Ascending aorta (tissue), 2 donors: ENCODE results near the gene LTBP3. TPM values are rescaled to one million over a fixed set of nuclear protein-coding genes. Genes with fewer than 3 reads are reported as not detected.

Experiments
- DNase-seq, 2 donors: peaks; one replicate each; pipeline ENCODE4 v3.0.0-alpha.2; 2019; ENCODE audit warnings: low spot score in 2 of 2
- H3K27ac ChIP-seq, 2 donors: fragments of 200-600 bp; sonication (generic); one replicate each; pipeline ENCODE4 v1.5.1; 2016 to 2017; ENCODE audit warnings: mild to moderate bottlenecking in 1 of 2
- H3K27me3 ChIP-seq: fragments of 200-600 bp; sonication (generic); one replicate; pipeline ENCODE4 v1.5.1; 2017
- H3K36me3 ChIP-seq, 2 donors: fragments of 200-600 bp; sonication (generic); one replicate each; pipeline ENCODE4 v1.5.1; 2016
- H3K4me1 ChIP-seq, 2 donors: fragments of 200-600 bp; sonication (generic); one replicate each; pipeline ENCODE4 v1.5.1; 2016 to 2017; ENCODE audit warnings: mild to moderate bottlenecking in 1 of 2
- H3K4me3 ChIP-seq, 2 donors: fragments of 200-600 bp; sonication (generic); one replicate each; pipeline ENCODE4 v1.5.1; 2016 to 2017; ENCODE audit warnings: mild to moderate bottlenecking in 1 of 2
- H3K9me3 ChIP-seq, 2 donors: fragments of 200-600 bp; sonication (generic); one replicate each; pipeline ENCODE4 v1.5.1; 2016
- intact Hi-C: fragments of 100-400 bp; cut with DNase I; formaldehyde crosslinking; loops from one replicate; pipeline ENCODE4 v1.15.1; 2023
- total RNA-seq: library from RNA; depleted of rRNA; stranded (reverse); fragments of >200 nt; gene quantifications from one replicate; pipeline ENCODE4 v1.1.0, GENCODE V29; 2016
- TF ChIP-seq, protein P1 (sequence below), 3 experiments: fragments of 200-600 bp in 2 of 3; fragments of 450-650 bp in 1 of 3; sonication (generic) in 2 of 3; IDR thresholded peaks; one replicate each; pipeline ENCODE4 v1.5.1; 2016 to 2019; ENCODE audit warnings: antibody characterized with exemption in 3 of 3, mild to moderate bottlenecking in 1 of 3, moderate library complexity in 1 of 3

Gene LTBP3
- total RNA-seq, 1 donor from 2014 or later = 702 TPM

DNA sequence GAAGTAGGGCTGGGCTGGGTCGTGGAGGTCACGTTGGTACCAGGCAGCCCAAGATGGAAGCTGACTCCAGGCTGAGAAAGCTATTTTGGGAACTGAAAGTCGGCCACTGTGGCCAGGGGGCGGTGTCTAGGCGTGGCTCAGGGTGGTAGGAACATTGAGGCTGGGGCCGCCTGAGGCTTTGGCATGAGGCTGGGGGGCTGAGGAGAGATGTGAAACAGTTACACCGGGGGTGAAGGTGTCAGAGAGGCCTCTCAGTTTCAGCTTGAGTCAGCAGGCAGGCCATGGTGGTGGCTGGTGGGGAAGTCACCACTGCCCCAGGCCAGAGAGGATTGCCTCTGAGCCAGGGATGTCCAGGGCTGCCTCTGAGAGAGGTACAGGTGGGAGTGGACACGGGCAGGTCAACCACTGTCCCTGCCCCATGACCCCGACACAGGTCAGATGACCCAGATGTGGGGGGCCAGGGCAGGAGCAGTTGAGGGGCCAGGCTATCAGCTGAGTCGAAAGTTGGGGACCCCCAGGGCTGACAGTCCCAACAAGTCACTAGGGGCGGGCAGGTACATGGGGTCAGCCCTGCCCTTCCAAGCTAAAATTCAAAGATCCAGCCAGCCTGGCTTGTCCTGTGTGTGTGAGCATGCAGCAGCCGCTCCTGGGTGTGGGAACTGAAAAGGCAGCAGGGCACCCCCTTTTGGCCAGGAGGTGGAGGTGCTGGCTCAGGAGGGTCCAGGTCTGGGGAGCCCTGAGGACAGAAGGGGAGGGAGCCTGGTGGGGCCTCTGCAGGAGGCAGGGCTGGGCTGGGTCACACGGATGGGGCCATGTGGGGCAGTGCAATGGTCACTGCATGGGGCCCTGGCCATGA lies 30.3 kb upstream of the LTBP3 start:
- Histone ChIP-seq H3K4me1 (peaks cover 22 to 30% of the 10 kb centered on the region in 2 donors), H3K36me3 (peaks cover 73 to 79% of the 10 kb centered on the region in 2 donors), H3K27me3 (no peaks in the 10 kb centered on the region), H3K9me3 (no peaks in the 10 kb centered on the region), H3K27ac (peak overlapping the region; percentile 73 to 76), H3K4me3 (no peak overlapping the region)
- TF ChIP-seq, protein P1, sequence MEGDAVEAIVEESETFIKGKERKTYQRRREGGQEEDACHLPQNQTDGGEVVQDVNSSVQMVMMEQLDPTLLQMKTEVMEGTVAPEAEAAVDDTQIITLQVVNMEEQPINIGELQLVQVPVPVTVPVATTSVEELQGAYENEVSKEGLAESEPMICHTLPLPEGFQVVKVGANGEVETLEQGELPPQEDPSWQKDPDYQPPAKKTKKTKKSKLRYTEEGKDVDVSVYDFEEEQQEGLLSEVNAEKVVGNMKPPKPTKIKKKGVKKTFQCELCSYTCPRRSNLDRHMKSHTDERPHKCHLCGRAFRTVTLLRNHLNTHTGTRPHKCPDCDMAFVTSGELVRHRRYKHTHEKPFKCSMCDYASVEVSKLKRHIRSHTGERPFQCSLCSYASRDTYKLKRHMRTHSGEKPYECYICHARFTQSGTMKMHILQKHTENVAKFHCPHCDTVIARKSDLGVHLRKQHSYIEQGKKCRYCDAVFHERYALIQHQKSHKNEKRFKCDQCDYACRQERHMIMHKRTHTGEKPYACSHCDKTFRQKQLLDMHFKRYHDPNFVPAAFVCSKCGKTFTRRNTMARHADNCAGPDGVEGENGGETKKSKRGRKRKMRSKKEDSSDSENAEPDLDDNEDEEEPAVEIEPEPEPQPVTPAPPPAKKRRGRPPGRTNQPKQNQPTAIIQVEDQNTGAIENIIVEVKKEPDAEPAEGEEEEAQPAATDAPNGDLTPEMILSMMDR (IDR thresholded peaks at IDR 0.05) = peak; percentile 32 to 49 (median 44)
- DNase-seq = no peak
- intact Hi-C loops = no loop called here

DNA sequence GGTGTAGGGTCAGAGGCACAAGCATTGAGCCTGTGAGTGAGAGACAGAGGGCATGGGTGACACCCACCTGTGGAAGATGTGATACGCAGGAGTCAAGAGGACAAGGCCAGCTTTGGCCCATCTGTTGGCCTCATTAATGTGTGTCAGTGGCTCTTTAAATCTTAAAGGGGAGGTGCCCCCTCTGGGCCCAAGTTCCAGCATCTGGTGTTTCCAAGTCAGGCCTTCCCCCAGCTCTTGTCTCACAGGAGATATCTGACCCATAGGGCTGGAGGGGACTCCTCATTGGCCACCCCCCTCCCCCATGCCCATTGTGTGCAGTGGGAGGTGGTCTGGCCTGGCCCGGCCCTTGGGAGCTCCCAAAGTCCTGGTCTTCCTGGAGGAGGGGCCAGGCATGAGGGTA lies 28.5 kb upstream of the LTBP3 start:
- intact Hi-C loops = no loop called here
- no peaks in the 10 kb centered on the region for H3K27me3 ChIP-seq
- peaks cover 22 to 30% of the 10 kb centered on the region in 2 donors for H3K4me1 ChIP-seq
- H3K9me3 ChIP-seq = no peaks in the 10 kb centered on the region
- TF ChIP-seq, protein P1 (IDR thresholded peaks at IDR 0.05) = no peak
- DNase-seq = no peak
- no peak overlapping the region for H3K4me3 ChIP-seq
- peaks cover 69 to 80% of the 10 kb centered on the region in 2 donors for H3K36me3 ChIP-seq
- H3K27ac ChIP-seq = peak overlapping the region; percentile 73 to 76

GRCh38 chr11:65586247-65586630 lies 28.1 kb upstream of the LTBP3 start:
- TF ChIP-seq, protein P1 (IDR thresholded peaks at IDR 0.05) = no peak
- Histone ChIP-seq H3K4me1 (peaks cover 22 to 30% of the 10 kb centered on the region in 2 donors), H3K4me3 (no peak overlapping the region), H3K9me3 (no peaks in the 10 kb centered on the region), H3K27ac (peak overlapping the region; percentile 73 to 76), H3K27me3 (no peaks in the 10 kb centered on the region), H3K36me3 (peaks cover 69 to 80% of the 10 kb centered on the region in 2 donors)
- DNase-seq = no peak
- intact Hi-C loops = no loop called here

DNA sequence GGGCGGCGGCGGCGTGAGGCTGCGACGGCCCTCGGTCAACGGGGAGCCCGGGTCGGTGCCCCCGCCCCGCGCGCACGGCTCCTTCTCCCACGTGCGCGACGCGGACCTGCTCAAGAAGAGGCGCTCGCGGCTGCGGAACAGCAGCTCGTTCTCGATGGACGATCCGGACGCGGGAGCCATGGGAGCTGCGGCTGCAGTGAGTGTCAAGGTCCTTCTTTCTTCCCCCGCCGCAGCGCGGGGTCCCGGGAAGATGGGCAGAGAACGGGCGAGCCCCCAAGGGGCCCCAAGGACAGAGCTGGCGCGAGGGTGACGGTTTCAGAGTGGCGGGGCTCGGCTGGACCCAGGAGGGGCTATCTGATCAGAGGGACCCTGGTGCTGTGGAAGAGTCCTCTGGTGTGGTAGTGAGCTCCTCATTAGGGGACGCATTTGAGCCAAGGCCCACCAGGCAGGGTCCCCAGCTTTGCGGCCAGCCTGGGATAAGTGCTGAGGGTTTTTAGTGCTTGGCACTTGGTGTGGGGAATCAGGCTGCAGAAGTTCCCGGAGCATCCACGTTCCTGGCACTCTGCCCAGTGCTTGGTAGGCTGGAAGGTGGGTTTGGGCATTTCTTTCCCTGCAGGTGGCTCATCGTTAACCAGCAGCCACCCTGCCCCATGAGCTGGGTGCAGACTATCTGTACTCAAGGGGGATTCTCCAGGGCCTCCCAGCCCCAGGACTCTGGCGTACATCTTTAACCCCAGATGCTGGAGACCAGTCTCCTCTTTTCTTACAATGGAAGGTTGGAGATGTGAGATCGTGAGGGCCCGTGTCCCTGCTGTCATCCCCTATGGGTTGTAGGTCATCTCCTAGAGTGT lies 27.5 kb upstream of the LTBP3 start:
- H3K27ac ChIP-seq = peak overlapping the region; percentile 14 to 76
- TF ChIP-seq, protein P1 (IDR thresholded peaks at IDR 0.05) = no peak
- H3K36me3 ChIP-seq = peaks cover 69 to 80% of the 10 kb centered on the region in 2 donors
- H3K27me3 ChIP-seq = no peaks in the 10 kb centered on the region
- intact Hi-C loops = no loop called here
- peaks cover 22 to 30% of the 10 kb centered on the region in 2 donors for H3K4me1 ChIP-seq
- H3K9me3 ChIP-seq = no peaks in the 10 kb centered on the region
- DNase-seq = no peak
- no peak overlapping the region for H3K4me3 ChIP-seq

DNA sequence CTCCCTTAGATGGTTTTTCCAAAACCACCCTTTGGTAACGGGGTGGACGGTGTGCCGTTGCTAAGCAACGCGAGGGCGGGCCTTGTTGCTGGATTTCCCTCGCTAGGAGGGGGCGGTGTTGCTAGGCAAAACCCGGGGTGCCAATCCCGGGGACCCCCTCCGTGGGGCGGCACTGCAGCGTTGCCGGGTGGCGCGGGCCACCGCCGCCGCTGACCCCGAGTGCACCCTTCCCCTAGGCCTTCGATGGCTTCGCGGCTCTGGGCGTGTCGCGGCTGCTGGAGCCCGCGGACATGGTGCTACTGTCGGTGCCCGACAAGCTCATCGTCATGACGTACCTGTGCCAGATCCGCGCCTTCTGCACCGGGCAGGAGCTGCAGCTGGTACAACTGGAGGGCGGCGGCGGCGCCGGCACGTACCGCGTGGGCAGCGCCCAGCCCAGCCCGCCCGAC lies 26.6 kb upstream of the LTBP3 start:
- Histone ChIP-seq H3K4me1 (peaks cover 22 to 30% of the 10 kb centered on the region in 2 donors), H3K4me3 (no peak overlapping the region), H3K27ac (no peak overlapping the region), H3K36me3 (peaks cover 69 to 80% of the 10 kb centered on the region in 2 donors), H3K27me3 (no peaks in the 10 kb centered on the region), H3K9me3 (no peaks in the 10 kb centered on the region)
- TF ChIP-seq, protein P1 (IDR thresholded peaks at IDR 0.05) = no peak
- DNase-seq = no peak
- intact Hi-C loops = no loop called here
